GM19452 (cell line): ENCODE measurements around the gene CPXM1.
"Not testable (repeated sequence)": the region's sequence is repeated elsewhere in the genome, so short reads cannot be mapped to it uniquely, and the experiment has no call there.

Experiments used
- ATAC-seq: cut with Tn5 transposase; IDR thresholded peaks from one replicate; pipeline ENCODE4 v1.9.1; 2021; ENCODE audit not compliant: unreplicated experiment

Gene CPXM1

DNA sequence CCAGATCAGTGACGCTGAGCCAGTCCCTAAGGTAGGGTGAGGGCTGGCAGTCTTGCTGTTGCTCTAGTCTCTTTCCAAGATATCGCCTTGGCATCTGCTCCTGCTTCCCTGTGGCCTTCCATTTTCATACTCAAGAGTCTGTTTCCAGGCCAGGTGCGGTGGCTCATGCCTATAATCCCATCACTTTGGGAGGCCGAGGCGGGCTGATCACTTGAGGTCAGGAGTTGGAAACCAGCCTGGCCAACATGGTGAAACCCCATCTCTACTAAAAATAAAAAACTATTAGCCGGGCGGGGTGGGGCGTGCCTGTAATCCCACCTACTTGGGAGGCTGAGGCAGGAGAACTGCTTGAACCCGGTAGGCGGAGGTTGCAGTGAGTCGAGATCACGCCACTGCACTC, 30.3 kb downstream of the CPXM1 start:
- not testable (repeated sequence) for ATAC-seq

DNA sequence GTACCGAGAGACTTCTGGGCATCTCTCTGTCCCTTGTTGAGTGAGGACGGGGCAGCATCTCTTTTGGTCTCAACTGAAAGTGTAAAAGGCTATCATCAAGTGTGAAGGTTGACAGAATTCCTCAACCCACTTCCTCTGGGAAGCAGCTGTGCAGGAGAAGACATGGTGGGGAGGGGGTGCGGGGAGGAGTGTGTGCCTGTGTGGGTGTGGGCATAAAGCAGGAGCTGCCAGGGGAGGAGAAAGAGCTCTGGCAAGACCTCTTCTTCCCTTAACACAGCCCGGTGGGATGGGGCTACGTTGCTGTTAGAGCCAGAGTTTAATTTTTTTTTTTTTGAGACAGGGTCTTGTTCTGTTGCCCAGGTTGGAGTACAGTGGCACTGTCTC, 31.8 kb downstream of the CPXM1 start:
- no peak for ATAC-seq

DNA sequence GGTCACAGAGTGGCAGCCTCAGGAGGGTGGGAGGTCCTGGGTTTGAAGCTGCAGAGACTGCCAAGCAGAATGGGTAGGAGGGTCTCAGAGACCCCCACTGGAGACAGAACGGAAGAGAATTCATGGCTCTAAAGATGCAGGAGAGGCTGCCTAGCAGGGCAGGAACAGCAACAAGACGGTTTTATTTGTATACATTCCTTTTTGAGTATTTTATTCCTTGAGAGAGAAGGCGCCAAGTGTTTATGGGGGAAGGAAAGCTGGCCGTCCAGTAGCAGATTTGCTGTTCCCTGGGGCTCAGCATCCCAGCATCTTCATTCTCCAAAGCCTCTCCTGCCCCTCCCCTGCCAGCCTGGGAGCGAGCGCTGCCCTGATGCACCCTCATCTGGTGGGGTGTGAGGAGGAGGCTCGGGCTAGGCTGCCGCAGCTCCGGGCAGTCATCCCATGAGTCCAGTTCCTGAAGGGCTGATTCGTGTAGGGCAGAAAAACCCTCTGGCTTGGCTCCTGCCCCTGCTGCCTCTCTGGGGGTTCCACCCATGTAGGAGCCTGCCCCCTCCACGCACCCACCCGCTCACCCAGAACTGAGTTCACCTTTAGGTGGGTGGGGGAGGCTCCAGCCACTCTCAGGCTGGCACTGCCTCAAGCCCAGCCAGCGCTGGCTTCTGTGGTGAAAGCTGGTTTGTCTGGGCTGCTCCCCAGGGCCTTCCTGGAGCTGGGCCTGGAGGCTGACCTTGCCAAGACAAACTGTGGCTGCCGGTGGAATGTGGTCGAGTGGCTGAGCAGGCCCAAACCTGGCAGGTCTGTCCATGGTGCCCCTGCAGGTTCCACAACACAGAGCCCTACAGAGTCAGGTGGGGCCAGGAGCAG, 32.4 kb downstream of the CPXM1 start:
- no peak for ATAC-seq

DNA sequence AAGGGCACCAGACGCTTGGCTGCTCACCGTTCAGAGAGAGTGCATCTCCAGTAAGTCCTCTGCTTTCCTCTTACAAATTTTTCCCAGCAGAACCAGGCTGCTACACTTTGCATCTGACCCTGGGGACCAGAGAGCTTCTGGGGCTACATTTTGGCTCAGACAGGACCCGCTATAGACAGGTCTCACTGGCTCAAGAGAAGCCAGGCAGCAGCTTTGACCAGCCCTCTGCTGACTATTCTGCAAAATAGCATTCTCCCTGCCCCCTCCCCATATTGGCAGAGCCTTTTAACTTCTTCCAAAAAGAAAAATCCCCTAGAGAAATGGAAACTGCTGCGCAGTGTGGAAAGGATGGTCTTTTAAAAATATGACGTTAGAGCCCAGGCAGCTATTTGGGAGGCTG, 37.2 kb downstream of the CPXM1 start:
- ATAC-seq: no peak

DNA sequence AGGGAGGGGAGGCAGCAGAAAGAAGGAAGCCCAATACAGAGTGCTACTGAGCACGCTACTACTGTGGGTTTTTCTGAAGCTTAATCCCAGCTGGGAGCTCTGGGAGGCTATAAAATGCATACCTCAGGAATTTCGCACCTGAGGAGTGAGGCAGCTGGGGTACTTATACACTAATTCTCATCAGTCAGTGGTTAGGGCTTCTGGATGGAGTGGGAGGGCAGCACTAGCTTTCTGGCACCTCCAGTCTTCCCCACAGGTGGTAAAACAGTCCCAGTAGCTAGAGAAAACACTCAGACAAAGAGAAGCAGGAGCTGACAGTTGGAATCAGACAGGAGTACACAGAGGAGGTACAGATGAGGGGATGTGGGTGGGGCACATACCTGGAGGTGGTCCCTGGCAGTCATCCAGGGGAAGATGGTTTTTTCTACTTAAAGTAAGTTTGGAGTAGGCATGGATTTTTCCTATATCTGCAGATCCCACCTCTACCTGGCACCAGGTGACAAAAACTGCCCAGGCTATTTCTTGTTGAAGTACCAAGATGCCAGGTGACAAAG, 37.8 kb downstream of the CPXM1 start:
- ATAC-seq: no peak

DNA sequence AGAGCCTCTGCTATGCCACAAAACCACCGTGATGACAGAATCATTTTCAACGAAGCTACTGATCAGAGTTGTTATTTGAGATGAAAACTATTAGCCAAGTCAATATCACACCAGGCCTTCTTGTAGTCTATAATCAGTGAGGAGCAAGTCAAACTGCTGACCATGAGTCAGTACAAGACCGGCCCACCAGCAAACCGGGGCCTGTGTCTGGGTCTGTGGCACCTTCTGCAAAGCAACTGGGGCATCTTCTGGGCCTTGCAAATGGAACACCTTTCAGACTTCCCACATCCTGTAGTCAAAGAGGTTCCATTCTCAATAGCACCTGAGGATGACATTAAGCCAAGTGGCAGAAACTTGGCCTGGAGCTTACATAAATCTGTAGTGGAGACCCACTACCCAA, 38.5 kb downstream of the CPXM1 start:
- ATAC-seq: no peak

DNA sequence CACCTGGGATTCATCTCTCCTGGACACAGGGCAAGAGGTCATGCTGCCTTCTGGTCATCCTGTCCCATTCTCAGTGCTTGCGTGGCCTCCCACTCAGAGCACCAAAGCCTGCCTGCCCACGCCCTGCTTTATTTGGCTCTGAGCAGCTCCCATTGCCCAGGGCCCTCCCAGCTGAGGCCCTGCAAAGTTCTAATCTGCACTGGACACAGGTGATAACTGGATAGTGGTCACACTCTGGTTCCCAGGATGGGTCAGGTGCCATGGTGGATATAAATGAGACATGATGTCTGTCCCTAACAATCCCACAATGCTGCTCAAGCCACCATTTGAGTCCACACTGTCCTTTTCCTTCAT, 39.5 kb downstream of the CPXM1 start:
- ATAC-seq: no peak

DNA sequence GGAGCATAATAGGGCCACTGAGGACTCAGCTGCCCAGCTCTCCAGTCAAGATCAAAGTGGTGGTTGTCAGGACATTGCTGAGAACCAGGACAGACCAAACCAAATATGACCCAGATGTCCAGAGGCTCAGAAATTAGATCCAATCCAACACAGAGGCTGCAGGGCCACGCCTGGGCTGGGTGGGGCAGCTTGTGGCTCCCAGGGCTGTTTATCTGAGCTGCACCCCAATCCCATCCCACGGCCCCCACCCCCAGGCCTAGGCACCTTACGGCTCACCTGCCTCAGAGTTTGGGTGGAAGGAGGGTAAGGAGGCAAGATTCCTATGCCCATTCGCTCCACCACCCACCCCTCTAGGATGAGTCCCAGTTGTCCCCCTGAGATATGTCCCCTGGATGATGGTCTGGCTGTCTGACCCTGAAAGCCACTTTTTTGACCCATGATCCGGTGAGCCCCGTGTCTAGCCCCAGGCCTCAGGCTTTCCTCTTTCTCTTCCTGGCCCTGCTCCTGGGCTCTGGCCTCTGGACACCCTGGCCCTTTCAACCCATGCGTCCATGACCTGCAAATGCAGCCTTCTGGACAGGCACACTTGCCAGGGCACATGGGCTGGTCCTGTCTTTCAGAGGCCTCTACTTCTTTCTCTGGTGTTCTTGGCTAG, 40.0 kb downstream of the CPXM1 start:
- no peak for ATAC-seq

DNA sequence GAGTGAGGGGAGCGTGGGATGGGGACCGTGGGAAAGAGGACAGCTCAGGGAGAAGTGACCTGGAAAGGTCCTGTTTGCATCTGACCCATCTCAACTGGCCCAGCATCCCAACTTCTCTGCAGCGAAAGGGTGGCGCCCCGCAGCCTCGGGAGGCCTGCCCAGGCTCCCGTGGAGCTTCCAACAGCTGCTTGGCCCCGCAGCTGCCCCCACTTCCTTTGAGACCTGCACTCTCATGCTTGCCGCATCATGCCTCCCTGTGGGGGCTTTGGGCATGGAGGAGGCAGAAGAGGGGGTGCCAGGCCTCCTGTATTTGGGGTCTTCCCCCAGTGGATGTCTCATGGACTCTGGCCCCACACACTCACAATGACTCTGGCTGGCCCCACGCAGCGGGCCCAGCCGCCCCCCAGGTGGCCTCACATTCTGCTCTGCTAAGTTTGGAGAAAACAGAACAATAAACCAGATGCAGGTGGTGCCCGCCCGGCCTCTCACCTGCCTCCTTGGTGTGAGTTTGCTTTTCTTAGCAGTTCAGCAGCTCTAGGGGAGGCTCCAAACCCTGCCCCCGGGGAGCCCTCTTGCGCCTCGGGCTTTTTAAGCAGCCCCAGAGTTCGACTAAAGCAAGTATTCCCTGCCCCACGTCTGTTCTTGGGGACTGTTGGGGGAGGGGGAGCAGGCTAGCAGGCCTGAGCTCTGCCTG, 40.7 kb downstream of the CPXM1 start:
- no peak for ATAC-seq

DNA sequence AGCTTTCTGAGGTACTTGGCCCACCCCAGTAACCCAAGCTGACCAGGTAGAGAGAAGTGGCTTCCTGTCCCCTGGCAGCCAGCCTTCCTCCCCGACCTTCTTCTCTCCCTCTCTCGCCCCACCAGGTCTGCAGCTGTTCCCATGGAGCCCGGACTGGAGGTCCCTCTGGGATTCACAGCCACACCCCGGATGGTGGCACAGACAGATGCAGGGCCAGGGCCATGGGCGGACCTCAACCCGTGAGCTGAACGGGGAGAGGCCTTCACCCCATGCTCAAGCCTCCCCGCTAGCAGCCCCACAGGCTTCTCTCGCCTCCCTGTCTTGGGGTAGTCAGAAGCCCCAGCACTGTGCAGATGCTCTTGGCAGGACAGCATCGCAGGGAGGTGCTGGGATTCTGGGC, 41.3 kb downstream of the CPXM1 start:
- no peak for ATAC-seq

DNA sequence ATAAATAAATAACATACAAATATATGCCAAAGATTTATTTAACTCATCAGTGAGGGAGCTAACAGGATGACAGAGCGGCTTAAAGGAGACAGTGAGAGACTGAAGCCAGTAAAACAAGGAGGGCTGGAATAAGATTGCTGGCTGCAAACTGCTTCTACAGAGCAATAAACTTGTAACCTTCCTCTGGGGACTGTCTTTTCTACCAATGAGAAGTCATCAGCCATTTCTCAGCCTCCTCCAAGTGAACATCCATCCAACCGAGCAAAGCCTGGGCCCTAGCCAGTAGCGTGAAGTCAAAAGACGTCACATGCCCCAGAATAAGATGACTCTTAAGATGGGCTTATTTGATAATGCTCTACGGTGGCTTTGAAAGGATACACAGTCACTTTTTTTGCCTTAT, 42.5 kb downstream of the CPXM1 start:
- ATAC-seq: no peak

DNA sequence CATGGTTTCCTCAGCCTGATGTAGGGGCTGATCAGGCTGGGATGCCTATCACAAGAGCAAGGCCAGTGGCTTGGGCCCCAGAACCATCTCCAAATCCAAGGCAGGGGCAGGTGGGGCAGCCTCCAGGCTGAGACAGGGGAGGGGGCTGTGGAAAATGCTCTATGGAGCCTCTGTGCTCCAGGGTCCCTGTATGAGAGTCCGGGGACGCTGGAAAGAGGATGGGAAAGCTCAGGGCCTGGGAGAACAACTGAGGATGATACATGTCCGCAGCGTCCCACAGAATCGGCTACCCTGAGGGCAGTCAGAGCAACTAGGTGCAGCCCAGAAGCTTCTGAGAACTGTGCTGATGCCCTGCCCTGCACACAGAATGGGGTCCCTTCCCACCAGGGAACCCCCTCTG, 43.4 kb downstream of the CPXM1 start:
- no peak for ATAC-seq

DNA sequence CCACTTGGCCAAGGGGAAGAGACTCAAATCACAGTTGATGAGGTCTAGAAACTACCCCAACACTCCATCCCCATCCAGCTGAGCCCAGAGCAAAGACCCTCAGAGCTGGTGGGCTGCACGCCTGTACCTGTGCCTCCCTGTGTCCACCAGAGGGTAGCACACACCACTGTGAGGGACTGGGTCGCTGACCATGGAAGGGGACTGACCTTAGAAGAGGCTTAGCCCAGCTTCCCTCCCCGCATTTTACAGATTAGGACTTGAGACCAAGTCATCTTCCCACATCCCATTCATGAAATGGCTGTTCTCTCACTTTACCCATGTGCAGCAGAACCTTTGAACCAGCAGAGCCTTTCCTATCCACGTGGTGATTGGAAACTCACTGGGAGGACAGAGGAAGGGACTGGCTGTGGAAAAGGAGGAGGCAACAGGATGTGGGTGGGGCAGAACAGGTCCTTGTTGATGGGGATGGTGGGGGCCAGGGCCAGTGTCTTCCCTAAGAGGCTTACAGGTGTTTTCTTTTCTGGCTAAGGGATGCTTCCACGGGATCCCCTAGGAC, 44.3 kb downstream of the CPXM1 start:
- no peak for ATAC-seq

DNA sequence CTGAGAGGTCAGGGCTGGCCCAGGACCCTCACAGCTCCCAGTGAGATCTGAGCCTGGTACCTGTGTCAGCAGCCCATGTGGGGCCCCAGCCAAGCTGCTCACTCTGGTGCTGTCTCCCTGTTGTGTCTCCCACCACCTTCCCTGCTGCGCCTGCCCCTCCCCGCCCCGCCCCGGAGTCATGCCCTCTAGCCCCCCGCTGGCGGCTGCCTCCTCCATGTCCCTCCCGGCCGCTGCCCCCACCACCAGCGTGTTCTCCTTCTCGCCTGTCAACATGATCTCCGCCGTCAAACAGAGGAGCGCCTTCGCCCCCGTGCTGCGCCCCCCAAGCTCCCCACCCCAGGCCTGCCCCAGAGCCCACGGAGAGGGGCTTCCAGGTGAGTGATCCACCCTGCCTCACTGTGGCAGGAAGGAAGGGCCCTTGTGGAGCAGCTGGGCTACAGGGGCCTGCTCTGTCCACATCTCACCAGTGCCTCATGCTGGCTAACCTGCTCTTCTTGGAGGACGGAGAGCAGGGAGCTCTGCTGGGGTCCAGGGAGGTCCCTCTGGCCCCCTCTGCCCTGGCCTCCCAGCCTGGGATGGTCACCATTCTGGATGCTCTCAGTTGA, 44.9 kb downstream of the CPXM1 start:
- no peak for ATAC-seq

DNA sequence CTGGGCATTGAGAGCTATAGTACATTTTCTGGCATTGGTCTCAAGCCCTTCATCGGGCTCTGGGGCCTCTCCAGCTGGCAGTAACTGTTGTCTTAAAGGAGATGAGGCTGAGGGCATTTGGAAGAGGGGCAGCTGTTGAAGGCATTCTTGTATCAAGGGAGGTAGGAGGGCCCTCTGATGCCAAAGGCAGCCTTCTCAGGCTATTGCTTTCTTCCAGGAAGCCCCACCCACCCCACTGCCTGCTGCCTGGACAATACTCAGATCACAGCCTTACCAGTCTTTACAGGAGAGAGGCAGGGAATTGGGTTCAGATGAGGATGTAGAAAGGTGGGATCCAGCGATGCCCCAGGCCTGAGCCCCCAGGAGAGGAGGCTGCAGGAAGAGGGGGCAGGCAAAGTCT, 46.0 kb downstream of the CPXM1 start:
- ATAC-seq: no peak

DNA sequence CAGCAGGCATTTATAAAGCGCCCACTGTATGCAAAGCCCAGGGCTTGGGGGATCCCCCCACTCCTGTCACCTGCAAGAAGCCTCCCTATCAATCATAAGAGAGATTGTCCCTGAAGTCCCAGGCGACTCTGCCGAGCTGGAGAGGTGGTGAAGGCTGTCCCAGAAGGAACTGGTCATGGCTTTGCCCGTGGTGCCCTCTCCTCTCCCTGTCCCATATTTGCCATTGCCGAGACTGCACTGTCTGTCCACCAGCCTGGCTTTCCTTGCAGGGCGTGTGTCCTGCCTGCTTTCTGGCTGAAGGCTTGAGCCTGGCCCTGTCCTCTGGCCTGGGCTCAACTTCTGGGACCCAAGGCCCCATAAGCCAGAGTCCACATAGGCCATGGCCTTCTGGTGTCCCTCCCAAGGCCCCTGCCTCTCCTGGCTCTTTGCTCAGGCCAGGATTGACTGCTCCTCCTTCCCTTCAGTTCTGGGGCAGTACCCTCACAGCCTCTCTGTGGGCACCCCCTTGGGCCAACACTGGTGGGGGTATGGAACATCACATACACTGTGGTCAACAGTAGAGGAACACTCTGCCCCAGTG, 46.9 kb downstream of the CPXM1 start:
- no peak for ATAC-seq

DNA sequence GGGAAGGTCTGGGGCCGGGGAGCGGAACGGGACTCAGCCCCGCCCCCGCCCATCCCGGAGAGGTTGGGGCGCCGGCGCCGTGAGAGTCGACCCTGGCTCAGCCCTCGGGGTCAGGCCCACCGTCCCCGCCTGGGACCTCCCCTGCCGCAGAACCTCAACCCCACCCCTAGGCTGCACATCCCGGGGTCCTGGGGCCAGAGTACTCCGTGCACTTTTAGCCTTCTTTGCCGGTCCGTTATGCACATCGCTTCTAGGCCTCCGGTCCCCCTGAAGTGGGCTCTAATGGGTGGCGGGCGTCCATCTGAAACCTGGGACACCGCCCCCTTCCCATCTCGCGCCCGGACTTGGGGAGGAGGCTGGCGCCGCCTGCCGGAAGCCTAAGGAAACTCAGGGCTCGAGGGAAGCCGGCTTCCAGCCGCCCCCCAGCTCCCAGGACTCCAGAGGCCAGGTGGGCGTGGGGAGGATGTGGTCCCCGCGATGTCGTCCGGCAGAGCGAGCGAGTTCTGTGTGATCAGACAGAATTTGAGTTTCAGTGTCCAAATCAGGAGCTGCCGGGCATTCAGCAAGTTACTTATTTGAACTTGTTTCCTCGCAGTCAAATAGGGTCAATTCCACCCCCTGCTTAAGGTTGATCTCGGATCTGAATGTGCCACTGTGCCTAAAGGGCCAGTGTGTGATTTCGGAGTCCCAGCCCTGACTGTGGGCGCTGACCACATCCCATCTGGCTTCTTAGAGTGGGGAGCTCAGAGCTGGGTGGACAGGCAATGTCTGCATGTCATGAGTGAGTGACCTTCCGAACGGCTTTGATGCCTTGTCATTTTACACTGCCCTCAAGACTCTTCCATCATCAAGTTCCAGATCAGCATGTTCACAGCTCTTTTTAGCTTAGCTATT, 47.6 kb downstream of the CPXM1 start:
- no peak for ATAC-seq

DNA sequence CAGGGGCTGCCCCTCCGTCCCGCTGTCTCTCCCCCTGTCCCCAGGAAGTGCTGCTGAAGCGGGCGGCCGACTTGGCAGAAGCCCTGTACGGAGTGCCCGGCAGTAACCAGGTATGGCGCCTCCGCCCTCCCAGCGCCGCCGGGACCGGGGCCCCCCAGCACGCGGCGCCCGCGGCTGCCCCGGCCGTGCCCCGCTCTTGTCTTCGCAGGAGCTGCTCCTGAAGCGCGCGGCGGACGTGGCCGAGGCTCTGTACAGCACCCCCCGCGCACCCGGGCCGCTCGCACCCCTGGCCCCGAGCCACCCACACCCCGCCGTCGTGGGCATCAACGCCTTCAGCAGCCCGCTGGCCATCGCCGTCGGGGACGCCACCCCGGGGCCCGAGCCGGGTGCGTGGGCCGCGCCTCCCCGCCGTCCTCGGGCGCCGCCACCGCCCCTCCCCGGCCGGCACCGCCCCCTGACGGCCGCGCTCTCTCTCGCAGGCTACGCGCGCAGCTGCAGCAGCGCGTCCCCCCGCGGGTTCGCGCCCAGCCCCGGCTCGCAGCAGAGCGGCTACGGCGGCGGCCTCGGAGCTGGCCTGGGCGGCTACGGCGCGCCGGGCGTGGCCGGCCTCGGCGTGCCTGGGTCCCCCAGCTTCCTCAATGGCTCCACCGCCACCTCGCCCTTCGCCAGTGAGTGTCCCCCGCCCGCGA, 48.4 kb downstream of the CPXM1 start:
- no peak for ATAC-seq

DNA sequence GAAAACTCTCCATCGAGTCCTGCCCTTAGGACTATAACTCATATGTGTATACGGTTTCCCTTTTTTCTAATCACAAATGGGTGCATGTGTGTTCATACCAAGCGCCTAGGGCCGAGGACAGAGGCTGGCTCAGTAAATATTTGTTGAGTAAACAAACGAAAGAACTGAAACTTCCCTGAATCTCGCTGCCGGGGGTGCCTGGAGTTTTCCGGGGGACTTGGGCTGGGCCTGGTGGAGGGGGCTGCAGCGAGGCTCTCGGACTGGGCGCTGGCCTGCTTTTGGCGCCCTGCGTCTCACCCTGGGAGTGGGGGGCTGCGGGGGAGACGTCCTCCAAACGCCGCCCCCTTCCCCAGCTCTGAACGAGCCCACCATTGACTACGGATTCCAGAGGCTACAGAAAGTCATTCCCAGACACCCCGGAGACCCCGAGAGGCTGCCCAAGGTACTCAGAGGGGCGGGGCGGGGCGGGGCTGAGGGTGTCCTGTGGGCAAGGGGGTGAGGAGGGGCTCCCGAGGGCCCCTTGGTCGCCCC, 49.0 kb downstream of the CPXM1 start:
- ATAC-seq: no peak
